Sigmoid colon (tissue), 7 donors: ENCODE data around the gene TAGAP. TPM values are rescaled to one million over a fixed set of nuclear protein-coding genes. Genes with fewer than 3 reads are reported as not detected.

Experiments used
- DNase-seq: peaks from one replicate; pipeline ENCODE4 v3.0.0-alpha.2; 2019
- H3K27ac ChIP-seq, 4 donors: fragments of 200-600 bp; sonication (generic); one replicate each; pipeline ENCODE4 v1.5.1; 2016 to 2019; ENCODE audit warnings: mild to moderate bottlenecking in 1 of 4
- H3K27me3 ChIP-seq, 3 donors: fragments of 200-600 bp; sonication (generic); one replicate each; pipeline ENCODE4 v1.5.1; 2019; ENCODE audit warnings: mild to moderate bottlenecking in 1 of 3
- H3K36me3 ChIP-seq, 4 donors: fragments of 200-600 bp; sonication (generic); one replicate each; pipeline ENCODE4 v1.5.1; 2016 to 2019
- H3K4me1 ChIP-seq, 4 donors: fragments of 200-600 bp; sonication (generic); one replicate each; pipeline ENCODE4 v1.5.1; 2017 to 2019
- H3K4me3 ChIP-seq, 4 donors: fragments of 200-600 bp; sonication (generic); one replicate each; pipeline ENCODE4 v1.5.1; 2017 to 2019; ENCODE audit warnings: mild to moderate bottlenecking in 2 of 4, moderate library complexity in 1 of 4
- H3K9me3 ChIP-seq, 4 donors: fragments of 200-600 bp in 3 of 4; sonication (generic) in 3 of 4; one replicate each; pipeline versions ENCODE4 v1.5.1 to v1.6.1; 2013 to 2019
- CTCF ChIP-seq, 4 experiments: fragments of 450-650 bp in 3 of 4; fragments of 200-600 bp in 1 of 4; IDR thresholded peaks; one replicate each; pipeline ENCODE4 v1.5.1; 2016 to 2019; ENCODE audit warnings: antibody characterized with exemption in 4 of 4, mild to moderate bottlenecking in 3 of 4, moderate library complexity in 2 of 4
- EP300 ChIP-seq, 4 donors: sonication (generic); formaldehyde crosslinking; IDR thresholded peaks; one replicate each; pipeline ENCODE4 v1.6.1; 2017; ENCODE audit warnings: antibody characterized with exemption in 4 of 4
- POLR2A ChIP-seq, 2 donors: fragments of 450-650 bp; IDR thresholded peaks; one replicate each; pipeline ENCODE4 v1.6.1; 2016; ENCODE audit warnings: antibody characterized with exemption in 2 of 2, mild to moderate bottlenecking in 2 of 2, moderate library complexity in 2 of 2
- POLR2AphosphoS5 ChIP-seq, 4 donors: sonication (generic); formaldehyde crosslinking; IDR thresholded peaks; one replicate each; pipeline ENCODE4 v1.6.1; 2017; ENCODE audit warnings: antibody characterized with exemption in 4 of 4
- WGBS, 2 donors: extraction: QIAGEN DNeasy Blood & Tissue Kit; methylation state at CpG; one replicate each; pipeline ENCODE4 v1.1.7; 2013; 5-methylcytosine and 5-hydroxymethylcytosine counted together
- intact Hi-C: fragments of 100-400 bp; cut with DNase I; formaldehyde crosslinking; loops from one replicate; pipeline ENCODE4 v1.15.1; 2023
- polyA plus RNA-seq, 3 donors: library from polyadenylated mRNA; stranded (reverse); fragments of 200-250 nt; gene quantifications; one replicate each; pipeline ENCODE4 v1.2.3, GENCODE V29; 2013
- total RNA-seq, 4 donors: library from RNA; depleted of rRNA; stranded (reverse); fragments of >200 nt; gene quantifications; one replicate each; pipeline ENCODE4 v1.1.0, GENCODE V29; 2016
- donor health status: healthy with polysubstance abuse.
- donor health status: Bipolar disorder and iron deficiency.
- donor health status: healthy.

TAGAP gene
- total and polyA plus RNA-seq, 7 donors, result 1.2 to 13.6 (median 1.6) TPM

- Histone ChIP-seq H3K27ac (no peak overlapping the region), H3K4me1 (no peaks in the 10 kb centered on the region), H3K27me3 (peaks cover 0 to 12% (median 0%) of the 10 kb centered on the region in 3 donors), H3K9me3 (no peaks in the 10 kb centered on the region), H3K4me3 (no peak overlapping the region), H3K36me3 (no peaks in the 10 kb centered on the region)
- WGBS, 2 donors, result 63 to 82% methylated on average over 3 of the region's 3 CpGs
- TF ChIP-seq CTCF (IDR thresholded peaks at IDR 0.05), result no peak
- TF ChIP-seq EP300 (IDR thresholded peaks at IDR 0.05), result no peak
- no peak for TF ChIP-seq POLR2A (IDR thresholded peaks at IDR 0.05)
- no peak for DNase-seq
- intact Hi-C loops, result no loop called here
These were observed 34.6 kb upstream of the TAGAP start for GRCh38 chr6:159079367-159079766.

- TF ChIP-seq EP300 (IDR thresholded peaks at IDR 0.05) (no peak), POLR2AphosphoS5 (IDR thresholded peaks at IDR 0.05) (no peak), POLR2A (IDR thresholded peaks at IDR 0.05) (no peak), CTCF (IDR thresholded peaks at IDR 0.05) (no peak)
- Histone ChIP-seq H3K27me3 (peaks cover 0 to 12% (median 0%) of the 10 kb centered on the region in 3 donors), H3K9me3 (no peaks in the 10 kb centered on the region), H3K36me3 (no peaks in the 10 kb centered on the region), H3K4me1 (no peaks in the 10 kb centered on the region), H3K27ac (no peak overlapping the region), H3K4me3 (no peak overlapping the region)
- no peak for DNase-seq
- intact Hi-C loops, result no loop called here
- whole genome bisulfite sequencing, 2 donors, result 64 to 83% methylated on average over 13 of the region's 13 CpGs
These were observed 32.3 kb upstream of the TAGAP start for GRCh38 chr6:159077123-159077522.

GRCh38 chr6:159075506-159076228 lies 30.9 kb upstream of the TAGAP start:
- no peaks in the 10 kb centered on the region for H3K36me3 ChIP-seq
- TF ChIP-seq CTCF (IDR thresholded peaks at IDR 0.05), result no peak
- no peak for TF ChIP-seq EP300 (IDR thresholded peaks at IDR 0.05)
- no peak for TF ChIP-seq POLR2A (IDR thresholded peaks at IDR 0.05)
- TF ChIP-seq POLR2AphosphoS5 (IDR thresholded peaks at IDR 0.05), result no peak
- intact Hi-C loops, result no loop called here
- H3K9me3 ChIP-seq, result no peaks in the 10 kb centered on the region
- H3K4me1 ChIP-seq, result no peaks in the 10 kb centered on the region
- 78 to 80% methylated on average over 12 of the region's 12 CpGs for WGBS, 2 donors
- DNase-seq, result no peak
- H3K27me3 ChIP-seq, result peaks cover 0 to 12% (median 0%) of the 10 kb centered on the region in 3 donors
- H3K27ac ChIP-seq, result no peak overlapping the region
- no peak overlapping the region for H3K4me3 ChIP-seq

- TF ChIP-seq POLR2A (IDR thresholded peaks at IDR 0.05), result no peak
- TF ChIP-seq POLR2AphosphoS5 (IDR thresholded peaks at IDR 0.05), result no peak
- no peaks in the 10 kb centered on the region for H3K4me1 ChIP-seq
- no peak for DNase-seq
- H3K9me3 ChIP-seq, result no peaks in the 10 kb centered on the region
- WGBS, 2 donors, result 19 to 79% methylated on average over 2 of the region's 2 CpGs
- no peak overlapping the region for H3K27ac ChIP-seq
- no peak overlapping the region for H3K4me3 ChIP-seq
- peaks cover 0 to 12% (median 0%) of the 10 kb centered on the region in 3 donors for H3K27me3 ChIP-seq
- intact Hi-C loops, result no loop called here
- no peaks in the 10 kb centered on the region for H3K36me3 ChIP-seq
These were observed 30.1 kb upstream of the TAGAP start for GRCh38 chr6:159074876-159075275.

- intact Hi-C loops, result no loop called here
- Histone ChIP-seq H3K4me1 (no peaks in the 10 kb centered on the region), H3K4me3 (no peak overlapping the region), H3K9me3 (no peaks in the 10 kb centered on the region), H3K36me3 (no peaks in the 10 kb centered on the region), H3K27ac (no peak overlapping the region), H3K27me3 (peaks cover 0 to 12% (median 0%) of the 10 kb centered on the region in 3 donors)
- no peak for DNase-seq
- TF ChIP-seq POLR2AphosphoS5 (IDR thresholded peaks at IDR 0.05), result no peak
- TF ChIP-seq EP300 (IDR thresholded peaks at IDR 0.05), result no peak
- no peak for TF ChIP-seq POLR2A (IDR thresholded peaks at IDR 0.05)
- TF ChIP-seq CTCF (IDR thresholded peaks at IDR 0.05), result no peak
- WGBS, 2 donors, result 43 to 55% methylated on average over 3 of the region's 3 CpGs
These were observed 29.4 kb upstream of the TAGAP start for GRCh38 chr6:159074120-159074684.
